Osteoblast (primary cell): ENCODE results near the gene YPEL2. TPM values are rescaled to one million over a fixed set of nuclear protein-coding genes. Genes with fewer than 3 reads are reported as not detected.

ENCODE experiments used
- DNase-seq: peaks from one replicate; pipeline ENCODE4 v3.0.0; 2011; ENCODE audit warnings: low spot score, mixed read lengths; ENCODE audit not compliant: insufficient read length; ENCODE audit errors: missing footprints
- H2AFZ ChIP-seq: 2 replicates; pipeline ENCODE4 v1.6.0; 2011; ENCODE audit warnings: mild to moderate bottlenecking, low read length
- H3K27ac ChIP-seq: 2 replicates; pipeline ENCODE4 v1.5.1; 2011; ENCODE audit warnings: mild to moderate bottlenecking, low read depth, low read length, moderate library complexity
- H3K27me3 ChIP-seq: 2 replicates; pipeline ENCODE4 v1.6.0; 2012; ENCODE audit warnings: mild to moderate bottlenecking, control low read depth, inconsistent platforms, low read length, moderate library complexity; ENCODE audit not compliant: insufficient read depth
- H3K36me3 ChIP-seq: 2 replicates; pipeline ENCODE4 v1.5.1; 2011; ENCODE audit warnings: mild to moderate bottlenecking, low read length, control low read depth, moderate library complexity; ENCODE audit not compliant: insufficient read depth
- H3K4me1 ChIP-seq: 2 replicates; pipeline ENCODE4 v1.5.1; 2011; ENCODE audit warnings: mild to moderate bottlenecking, low read length, control low read depth, moderate library complexity; ENCODE audit not compliant: insufficient read depth
- H3K4me2 ChIP-seq: 2 replicates; pipeline ENCODE4 v1.6.0; 2011; ENCODE audit warnings: mild to moderate bottlenecking, low read length; ENCODE audit not compliant: insufficient read depth
- H3K4me3 ChIP-seq: fragments of 200-600 bp; sonication (generic); 3 replicates; pipeline ENCODE4 v1.5.1; 2012; ENCODE audit warnings: mild to moderate bottlenecking, low read length, inconsistent platforms; ENCODE audit not compliant: insufficient read depth
- H3K79me2 ChIP-seq: 2 replicates; pipeline ENCODE4 v1.6.0; 2012; ENCODE audit warnings: mild to moderate bottlenecking, low read length, control low read depth, inconsistent platforms; ENCODE audit not compliant: insufficient read depth
- H3K9me3 ChIP-seq: 2 replicates; pipeline ENCODE4 v1.5.1; 2011; ENCODE audit warnings: low read depth, low read length, control low read depth
- H4K20me1 ChIP-seq: 2 replicates; pipeline ENCODE4 v1.6.0; 2012; ENCODE audit warnings: mild to moderate bottlenecking, low read length, control low read depth; ENCODE audit not compliant: insufficient read depth
- total RNA-seq: library from RNA; depleted of rRNA; stranded (reverse); fragments of >200 nt; gene quantifications from 2 replicates; pipeline ENCODE4 v1.2.3, GENCODE V29; 2012
- TF ChIP-seq, protein P1 (sequence below): IDR thresholded peaks from 2 replicates; pipeline ENCODE4 v1.5.1; 2011; ENCODE audit warnings: mild to moderate bottlenecking, low read depth, low read length, moderate library complexity; ENCODE audit errors: extremely low read depth

Gene YPEL2
- total RNA-seq, 1 donor = 24.2 TPM

DNA sequence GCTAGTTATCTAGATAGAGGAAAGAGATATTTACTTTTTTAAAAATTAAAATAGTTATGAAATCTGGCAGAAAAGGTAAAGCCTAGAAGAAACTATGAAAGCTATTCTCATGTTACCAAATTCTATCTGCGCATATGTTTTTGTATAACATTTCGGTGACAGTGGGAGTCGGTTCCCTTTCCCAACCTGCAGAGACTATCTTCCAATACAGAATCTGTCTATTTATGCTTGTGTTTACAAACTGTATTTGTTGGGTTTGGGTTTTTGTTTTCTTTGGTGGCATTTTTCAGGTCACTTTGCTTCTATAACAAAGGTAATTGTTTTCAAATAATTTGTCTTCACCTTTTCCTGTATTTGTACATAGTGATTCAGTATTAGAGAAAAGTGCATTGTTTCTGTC is 69.8 kb downstream of the YPEL2 start:
- no peaks in the 10 kb centered on the region for H3K36me3 ChIP-seq

GRCh38 chr17:59401725-59402124 is 70.3 kb downstream of the YPEL2 start:
- TF ChIP-seq, protein P1, sequence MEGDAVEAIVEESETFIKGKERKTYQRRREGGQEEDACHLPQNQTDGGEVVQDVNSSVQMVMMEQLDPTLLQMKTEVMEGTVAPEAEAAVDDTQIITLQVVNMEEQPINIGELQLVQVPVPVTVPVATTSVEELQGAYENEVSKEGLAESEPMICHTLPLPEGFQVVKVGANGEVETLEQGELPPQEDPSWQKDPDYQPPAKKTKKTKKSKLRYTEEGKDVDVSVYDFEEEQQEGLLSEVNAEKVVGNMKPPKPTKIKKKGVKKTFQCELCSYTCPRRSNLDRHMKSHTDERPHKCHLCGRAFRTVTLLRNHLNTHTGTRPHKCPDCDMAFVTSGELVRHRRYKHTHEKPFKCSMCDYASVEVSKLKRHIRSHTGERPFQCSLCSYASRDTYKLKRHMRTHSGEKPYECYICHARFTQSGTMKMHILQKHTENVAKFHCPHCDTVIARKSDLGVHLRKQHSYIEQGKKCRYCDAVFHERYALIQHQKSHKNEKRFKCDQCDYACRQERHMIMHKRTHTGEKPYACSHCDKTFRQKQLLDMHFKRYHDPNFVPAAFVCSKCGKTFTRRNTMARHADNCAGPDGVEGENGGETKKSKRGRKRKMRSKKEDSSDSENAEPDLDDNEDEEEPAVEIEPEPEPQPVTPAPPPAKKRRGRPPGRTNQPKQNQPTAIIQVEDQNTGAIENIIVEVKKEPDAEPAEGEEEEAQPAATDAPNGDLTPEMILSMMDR = no peak
- H3K79me2 ChIP-seq = no peaks in the 10 kb centered on the region
- H3K4me2 ChIP-seq = no peak overlapping the region

More for the DNA sequence above, 69.8 kb downstream of the YPEL2 start:
- Histone ChIP-seq H3K9me3 (no peaks in the 10 kb centered on the region), H3K79me2 (no peaks in the 10 kb centered on the region), H3K27me3 (no peaks in the 10 kb centered on the region), H2AFZ (no peak overlapping the region), H3K4me3 (no peak overlapping the region), H3K4me2 (no peak overlapping the region), H4K20me1 (no peaks in the 10 kb centered on the region), H3K27ac (no peak overlapping the region), H3K4me1 (no peaks in the 10 kb centered on the region)
- DNase-seq = no peak
- TF ChIP-seq, protein P1 = no peak

GRCh38 chr17:59402760-59403159 is 71.3 kb downstream of the YPEL2 start:
- peaks cover 2% of the 10 kb centered on the region for H3K4me1 ChIP-seq

More at GRCh38 chr17:59401725-59402124, 70.3 kb downstream of the YPEL2 start:
- no peak overlapping the region for H3K4me3 ChIP-seq
- H3K4me1 ChIP-seq = no peaks in the 10 kb centered on the region
- H3K27me3 ChIP-seq = no peaks in the 10 kb centered on the region
- H4K20me1 ChIP-seq = no peaks in the 10 kb centered on the region
- H2AFZ ChIP-seq = no peak overlapping the region
- H3K27ac ChIP-seq = no peak overlapping the region
- no peaks in the 10 kb centered on the region for H3K9me3 ChIP-seq
- no peak for DNase-seq
- H3K36me3 ChIP-seq = no peaks in the 10 kb centered on the region

DNA sequence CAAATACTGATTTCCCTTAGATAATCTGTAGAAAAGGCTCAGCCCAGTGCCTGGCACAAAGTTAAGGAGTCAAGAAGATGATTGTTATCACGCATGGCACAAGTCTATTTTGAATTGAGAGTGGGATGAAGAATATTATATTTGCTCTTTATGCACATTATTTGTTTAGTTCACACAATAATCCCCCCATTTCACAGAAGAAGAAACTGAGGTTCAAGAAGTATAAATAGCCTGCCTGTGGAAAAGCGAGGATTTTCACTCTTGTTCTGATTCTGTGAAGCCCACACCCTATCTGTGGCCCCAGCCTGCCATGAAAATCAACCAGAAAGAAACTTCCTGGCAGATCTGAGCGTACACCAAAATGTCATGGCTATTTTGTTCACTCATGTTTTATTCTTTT is 73.0 kb downstream of the YPEL2 start:
- H3K4me1 ChIP-seq = peaks cover 2% of the 10 kb centered on the region
- DNase-seq = no peak
- H3K9me3 ChIP-seq = no peaks in the 10 kb centered on the region
- H3K36me3 ChIP-seq = no peaks in the 10 kb centered on the region
- H3K4me2 ChIP-seq = no peak overlapping the region
- H3K4me3 ChIP-seq = no peak overlapping the region
- H2AFZ ChIP-seq = no peak overlapping the region
- H4K20me1 ChIP-seq = no peaks in the 10 kb centered on the region
- H3K27me3 ChIP-seq = no peaks in the 10 kb centered on the region
- TF ChIP-seq, protein P1 = no peak
- no peaks in the 10 kb centered on the region for H3K79me2 ChIP-seq
- H3K27ac ChIP-seq = no peak overlapping the region

More at GRCh38 chr17:59402760-59403159, 71.3 kb downstream of the YPEL2 start:
- Histone ChIP-seq H3K9me3 (no peaks in the 10 kb centered on the region), H3K27me3 (no peaks in the 10 kb centered on the region), H4K20me1 (no peaks in the 10 kb centered on the region), H3K36me3 (no peaks in the 10 kb centered on the region), H2AFZ (no peak overlapping the region), H3K79me2 (no peaks in the 10 kb centered on the region), H3K27ac (no peak overlapping the region), H3K4me3 (no peak overlapping the region), H3K4me2 (no peak overlapping the region)
- TF ChIP-seq, protein P1 = no peak
- no peak for DNase-seq
